Mesothelial cell of epicardium (in vitro differentiated cells): ENCODE measurements around the gene TRPT1. TPM values are rescaled to one million over a fixed set of nuclear protein-coding genes. Genes with fewer than 3 reads are reported as not detected.

Source experiments
- DNase-seq, 2 experiments: peaks; one replicate each; pipeline ENCODE4 v3.0.0; 2021; ENCODE audit warnings: low spot score in 2 of 2; ENCODE audit not compliant: unreplicated experiment in 2 of 2
- H3K27ac Mint-ChIP-seq: 2 replicates; pipeline ENCODE4 v1.8.0; 2021; ENCODE audit warnings: mixed read lengths
- H3K27me3 Mint-ChIP-seq: 2 replicates; pipeline ENCODE4 v1.8.0; 2021; ENCODE audit warnings: low read depth, mixed read lengths
- H3K36me3 Mint-ChIP-seq: 2 replicates; pipeline ENCODE4 v1.8.0; 2021; ENCODE audit warnings: mixed read lengths
- H3K4me1 Mint-ChIP-seq: 2 replicates; pipeline ENCODE4 v1.8.0; 2021; ENCODE audit warnings: mixed read lengths
- H3K4me3 Mint-ChIP-seq: 2 replicates; pipeline ENCODE4 v1.8.0; 2021; ENCODE audit warnings: mild to moderate bottlenecking, moderate library complexity, mixed read lengths
- H3K9me3 Mint-ChIP-seq: 2 replicates; pipeline ENCODE4 v1.8.0; 2021; ENCODE audit warnings: mixed read lengths
- CTCF ChIP-seq: fragments of 200-600 bp; sonication (generic); IDR thresholded peaks from one replicate; pipeline ENCODE4 v1.5.0; 2021; ENCODE audit warnings: antibody characterized with exemption; ENCODE audit not compliant: unreplicated experiment
- total RNA-seq: library from RNA; stranded (reverse); gene quantifications from 3 replicates; pipeline ENCODE4 v1.2.1, GENCODE V29; 2021

Gene TRPT1
- total RNA-seq, 1 donor from 2014 or later = 41.1 TPM

- no peak for TF ChIP-seq CTCF
- DNase-seq = no peak
- no peaks in the 10 kb centered on the region for H3K4me1 Mint-ChIP-seq
- peaks cover 4% of the 10 kb centered on the region for H3K36me3 Mint-ChIP-seq
- no peaks in the 10 kb centered on the region for H3K27me3 Mint-ChIP-seq
- H3K27ac Mint-ChIP-seq = no peak overlapping the region
- H3K9me3 Mint-ChIP-seq = peaks cover 3% of the 10 kb centered on the region
- no peak overlapping the region for H3K4me3 Mint-ChIP-seq
Measured at GRCh38 chr11:64216879-64217278, 9.1 kb downstream of the TRPT1 start.

GRCh38 chr11:64211181-64211872 is 14.7 kb downstream of the TRPT1 start:
- no peak overlapping the region for H3K27ac Mint-ChIP-seq
- H3K27me3 Mint-ChIP-seq = no peaks in the 10 kb centered on the region
- peaks cover 2% of the 10 kb centered on the region for H3K4me1 Mint-ChIP-seq
- DNase-seq = no peak
- H3K36me3 Mint-ChIP-seq = peaks cover 4% of the 10 kb centered on the region
- no peak for TF ChIP-seq CTCF
- no peak overlapping the region for H3K4me3 Mint-ChIP-seq
- H3K9me3 Mint-ChIP-seq = peaks cover 3% of the 10 kb centered on the region

GRCh38 chr11:64210301-64211020 is 15.5 kb downstream of the TRPT1 start:
- peaks cover 2% of the 10 kb centered on the region for H3K4me1 Mint-ChIP-seq
- H3K36me3 Mint-ChIP-seq = peaks cover 4% of the 10 kb centered on the region
- peaks cover 3% of the 10 kb centered on the region for H3K9me3 Mint-ChIP-seq
- no peak overlapping the region for H3K4me3 Mint-ChIP-seq
- DNase-seq = no peak
- H3K27me3 Mint-ChIP-seq = no peaks in the 10 kb centered on the region
- no peak for TF ChIP-seq CTCF
- H3K27ac Mint-ChIP-seq = no peak overlapping the region

- H3K4me1 Mint-ChIP-seq = peaks cover 4% of the 10 kb centered on the region
- H3K9me3 Mint-ChIP-seq = no peaks in the 10 kb centered on the region
- H3K27me3 Mint-ChIP-seq = no peaks in the 10 kb centered on the region
- no peak for TF ChIP-seq CTCF
- H3K27ac Mint-ChIP-seq = no peak overlapping the region
- no peak overlapping the region for H3K4me3 Mint-ChIP-seq
- peaks cover 2% of the 10 kb centered on the region for H3K36me3 Mint-ChIP-seq
- no peak for DNase-seq
Measured at GRCh38 chr11:64209563-64209843, 16.5 kb downstream of the TRPT1 start.

- peak overlapping the region; percentile 47 for H3K27ac Mint-ChIP-seq
- no peaks in the 10 kb centered on the region for H3K9me3 Mint-ChIP-seq
- peaks cover 8% of the 10 kb centered on the region for H3K4me1 Mint-ChIP-seq
- no peak for DNase-seq
- no peak overlapping the region for H3K4me3 Mint-ChIP-seq
- TF ChIP-seq CTCF = no peak
- H3K27me3 Mint-ChIP-seq = no peaks in the 10 kb centered on the region
- peaks cover 6% of the 10 kb centered on the region for H3K36me3 Mint-ChIP-seq
Measured at GRCh38 chr11:64208796-64209562, 17.0 kb downstream of the TRPT1 start.
